Measurements from ENCODE around the gene NLGN4Y.
"Not testable (repeated sequence)": the region's sequence is repeated elsewhere in the genome, so short reads cannot be mapped to it uniquely, and the experiment has no call there.

The NLGN4Y gene

GRCh38 chrY:14829366-14829885 is 305.1 kb downstream of the NLGN4Y start:
- Mint-ChIP-seq H3K27me3 (ENCODE audit: low read depth) (no peaks in the 10 kb centered on the region), H3K4me3 (no peak overlapping the region), H3K27ac (no peak overlapping the region), H3K36me3 (ENCODE audit: low read depth) (no peaks in the 10 kb centered on the region), H3K9me3 (peaks cover 3% of the 10 kb centered on the region), H3K4me1 (ENCODE audit: low read depth) (no peaks in the 10 kb centered on the region)
- DNase-seq (ENCODE audit: low spot score): no peak

- Mint-ChIP-seq H3K9me3 (peaks cover 3% of the 10 kb centered on the region), H3K27me3 (ENCODE audit: low read depth) (no peaks in the 10 kb centered on the region), H3K4me3 (no peak overlapping the region), H3K27ac (no peak overlapping the region), H3K4me1 (ENCODE audit: low read depth) (no peaks in the 10 kb centered on the region), H3K36me3 (ENCODE audit: low read depth) (no peaks in the 10 kb centered on the region)
- no peak for DNase-seq (ENCODE audit: low spot score)
Measured at GRCh38 chrY:14834103-14835060, 310.1 kb downstream of the NLGN4Y start.

- H3K36me3 Mint-ChIP-seq (ENCODE audit: low read depth): no peaks in the 10 kb centered on the region
- no peak overlapping the region for H3K4me3 Mint-ChIP-seq
- no peak overlapping the region for H3K27ac Mint-ChIP-seq
- H3K4me1 Mint-ChIP-seq (ENCODE audit: low read depth): no peaks in the 10 kb centered on the region
- H3K9me3 Mint-ChIP-seq: peaks cover 3% of the 10 kb centered on the region
- no peaks in the 10 kb centered on the region for H3K27me3 Mint-ChIP-seq (ENCODE audit: low read depth)
- DNase-seq (ENCODE audit: low spot score): no peak
Measured at GRCh38 chrY:14837466-14837865, 313.1 kb downstream of the NLGN4Y start.

GRCh38 chrY:14850734-14851133 is 326.4 kb downstream of the NLGN4Y start:
- Mint-ChIP-seq H3K9me3 (no peaks in the 10 kb centered on the region), H3K27me3 (ENCODE audit: low read depth) (no peaks in the 10 kb centered on the region), H3K4me3 (no peak overlapping the region), H3K36me3 (ENCODE audit: low read depth) (no peaks in the 10 kb centered on the region), H3K27ac (no peak overlapping the region), H3K4me1 (ENCODE audit: low read depth) (no peaks in the 10 kb centered on the region)
- no peak for DNase-seq (ENCODE audit: low spot score)

GRCh38 chrY:14860448-14860847 is 336.1 kb downstream of the NLGN4Y start:
- Mint-ChIP-seq H3K4me3 (no peak overlapping the region), H3K36me3 (ENCODE audit: low read depth) (no peaks in the 10 kb centered on the region), H3K27ac (no peak overlapping the region), H3K4me1 (ENCODE audit: low read depth) (no peaks in the 10 kb centered on the region), H3K9me3 (peaks cover 5% of the 10 kb centered on the region), H3K27me3 (ENCODE audit: low read depth) (no peaks in the 10 kb centered on the region)
- DNase-seq (ENCODE audit: low spot score): no peak

- H3K27me3 Mint-ChIP-seq (ENCODE audit: low read depth); H3K27ac Mint-ChIP-seq; H3K4me1 Mint-ChIP-seq (ENCODE audit: low read depth); H3K36me3 Mint-ChIP-seq (ENCODE audit: low read depth); H3K9me3 Mint-ChIP-seq; H3K4me3 Mint-ChIP-seq; DNase-seq (ENCODE audit: low spot score): not testable (repeated sequence)
Measured at GRCh38 chrY:14861033-14861432, 336.7 kb downstream of the NLGN4Y start.

- Mint-ChIP-seq H3K27me3 (ENCODE audit: low read depth) (no peaks in the 10 kb centered on the region), H3K9me3 (peaks cover 9% of the 10 kb centered on the region), H3K4me3 (no peak overlapping the region), H3K4me1 (ENCODE audit: low read depth) (no peaks in the 10 kb centered on the region), H3K27ac (no peak overlapping the region), H3K36me3 (ENCODE audit: low read depth) (no peaks in the 10 kb centered on the region)
- DNase-seq (ENCODE audit: low spot score): no peak
Measured at GRCh38 chrY:14871971-14872370, 347.6 kb downstream of the NLGN4Y start.
